GM12891 (cell line): ENCODE results near the gene TUBA3E.

ENCODE experiments used
- PAX5 ChIP-seq: IDR thresholded peaks from 2 replicates; pipeline ENCODE4 v1.6.1; 2011; ENCODE audit warnings: low read length, moderate library complexity, mild to moderate bottlenecking; ENCODE audit not compliant: insufficient read depth, severe bottlenecking
- POLR2A ChIP-seq: IDR thresholded peaks from 2 replicates; pipeline ENCODE4 v1.6.1; 2011; ENCODE audit warnings: low read depth, low read length, control low read depth
- POLR2AphosphoS5 ChIP-seq: IDR thresholded peaks from 2 replicates; pipeline ENCODE4 v1.6.1; 2011; ENCODE audit warnings: low read depth, low read length, control low read depth
- POU2F2 ChIP-seq: IDR thresholded peaks from 2 replicates; pipeline ENCODE4 v1.6.1; 2011; ENCODE audit warnings: low read depth, mild to moderate bottlenecking, control low read depth, low read length, moderate library complexity
- SPI1 ChIP-seq: IDR thresholded peaks from 2 replicates; pipeline ENCODE4 v1.6.1; 2011; ENCODE audit warnings: low read depth, low read length, control low read depth
- TAF1 ChIP-seq: IDR thresholded peaks from 2 replicates; pipeline ENCODE4 v1.6.1; 2011; ENCODE audit warnings: low read depth, low read length, control low read depth

DNA sequence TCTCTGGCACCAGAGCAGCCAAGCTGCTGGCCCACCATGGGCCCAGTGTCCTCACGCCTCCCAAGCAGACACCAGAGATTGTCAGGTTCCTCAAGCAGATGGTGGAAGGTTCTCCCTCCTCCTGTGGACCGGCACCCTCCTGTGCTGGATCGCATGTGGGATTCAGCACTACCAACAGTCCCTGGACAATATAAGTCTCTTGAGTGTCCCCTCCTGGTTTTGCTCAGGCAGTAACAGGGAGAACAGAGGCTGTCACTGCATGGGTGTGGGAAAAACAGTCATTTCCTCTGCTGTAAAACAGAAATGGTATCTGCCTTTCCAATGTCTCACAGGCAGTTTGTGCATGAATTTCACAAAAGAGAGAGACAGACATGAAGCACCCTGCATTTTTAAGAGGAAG lies 47.7 kb upstream of the TUBA3E start:
- no peak for TF ChIP-seq POLR2A
- TF ChIP-seq SPI1, result no peak
- TF ChIP-seq POLR2AphosphoS5, result no peak
- TF ChIP-seq TAF1, result no peak
- TF ChIP-seq PAX5, result no peak
- no peak for TF ChIP-seq POU2F2
